Type B pancreatic cell (in vitro differentiated cells): ENCODE results near the gene BTF3L4. TPM values are rescaled to one million over a fixed set of nuclear protein-coding genes. Genes with fewer than 3 reads are reported as not detected.

Experiments
- DNase-seq: peaks from one replicate; pipeline ENCODE4 v3.0.0; 2021; ENCODE audit warnings: mixed read lengths; ENCODE audit not compliant: unreplicated experiment; ENCODE audit errors: extremely low spot score
- H3K27ac Mint-ChIP-seq: 2 replicates; pipeline ENCODE4 v1.8.0; 2021; ENCODE audit warnings: mild to moderate bottlenecking, mixed read lengths
- H3K27me3 Mint-ChIP-seq: 2 replicates; pipeline ENCODE4 v1.8.0; 2021; ENCODE audit warnings: mixed read lengths
- H3K36me3 Mint-ChIP-seq: 2 replicates; pipeline ENCODE4 v1.8.0; 2021; ENCODE audit warnings: mixed read lengths
- H3K4me1 Mint-ChIP-seq: one replicate; pipeline ENCODE4 v1.8.0; 2021; ENCODE audit warnings: mixed read lengths; ENCODE audit not compliant: unreplicated experiment
- H3K4me3 Mint-ChIP-seq: 2 replicates; pipeline ENCODE4 v1.8.0; 2021; ENCODE audit warnings: mild to moderate bottlenecking, mixed read lengths
- H3K9me3 Mint-ChIP-seq: 2 replicates; pipeline ENCODE4 v1.8.0; 2021; ENCODE audit warnings: mixed read lengths
- CTCF ChIP-seq: fragments of 200-600 bp; sonication (generic); conservative IDR thresholded peaks from 2 replicates; pipeline ENCODE4 v1.5.0; 2021; ENCODE audit warnings: antibody characterized with exemption, mild to moderate bottlenecking
- total RNA-seq: library from RNA; stranded (reverse); gene quantifications from 2 replicates; pipeline ENCODE4 v1.2.1, GENCODE V29; 2021; ENCODE audit warnings: low replicate concordance

Gene BTF3L4
- total RNA-seq, 1 donor from 2014 or later, result 73.4 TPM

- H3K27me3 Mint-ChIP-seq, result no peaks in the 10 kb centered on the region
- peaks cover 3% of the 10 kb centered on the region for H3K36me3 Mint-ChIP-seq
- peak; percentile 6 for DNase-seq
- H3K4me1 Mint-ChIP-seq, result peaks cover 5% of the 10 kb centered on the region
- no peak overlapping the region for H3K27ac Mint-ChIP-seq
- H3K4me3 Mint-ChIP-seq, result no peak overlapping the region
- H3K9me3 Mint-ChIP-seq, result no peaks in the 10 kb centered on the region
- no peak for TF ChIP-seq CTCF
Observed at GRCh38 chr1:52096216-52096615, 40.1 kb downstream of the BTF3L4 start.

- H3K4me3 Mint-ChIP-seq, result no peak overlapping the region
- H3K4me1 Mint-ChIP-seq, result peaks cover 8% of the 10 kb centered on the region
- no peak overlapping the region for H3K27ac Mint-ChIP-seq
- peak; percentile 8 for DNase-seq
- no peaks in the 10 kb centered on the region for H3K27me3 Mint-ChIP-seq
- no peaks in the 10 kb centered on the region for H3K36me3 Mint-ChIP-seq
- no peak for TF ChIP-seq CTCF
- no peaks in the 10 kb centered on the region for H3K9me3 Mint-ChIP-seq
Observed at GRCh38 chr1:52098139-52098871, 42.2 kb downstream of the BTF3L4 start.

- DNase-seq, result no peak
- H3K4me1 Mint-ChIP-seq, result peaks cover 8% of the 10 kb centered on the region
- no peaks in the 10 kb centered on the region for H3K27me3 Mint-ChIP-seq
- no peaks in the 10 kb centered on the region for H3K9me3 Mint-ChIP-seq
- no peak for TF ChIP-seq CTCF
- no peak overlapping the region for H3K27ac Mint-ChIP-seq
- no peak overlapping the region for H3K4me3 Mint-ChIP-seq
- no peaks in the 10 kb centered on the region for H3K36me3 Mint-ChIP-seq
Observed at GRCh38 chr1:52102336-52103013, 46.4 kb downstream of the BTF3L4 start.

- no peaks in the 10 kb centered on the region for H3K36me3 Mint-ChIP-seq
- no peak overlapping the region for H3K4me3 Mint-ChIP-seq
- no peak for TF ChIP-seq CTCF
- no peak for DNase-seq
- H3K4me1 Mint-ChIP-seq, result no peaks in the 10 kb centered on the region
- no peaks in the 10 kb centered on the region for H3K9me3 Mint-ChIP-seq
- no peak overlapping the region for H3K27ac Mint-ChIP-seq
- H3K27me3 Mint-ChIP-seq, result no peaks in the 10 kb centered on the region
Observed at GRCh38 chr1:52111492-52111891, 55.4 kb downstream of the BTF3L4 start.

- no peaks in the 10 kb centered on the region for H3K9me3 Mint-ChIP-seq
- no peak overlapping the region for H3K4me3 Mint-ChIP-seq
- H3K27ac Mint-ChIP-seq, result no peak overlapping the region
Observed at GRCh38 chr1:52112489-52112888, 56.4 kb downstream of the BTF3L4 start.

More at GRCh38 chr1:52112489-52112888, 56.4 kb downstream of the BTF3L4 start:
- TF ChIP-seq CTCF, result no peak
- H3K27me3 Mint-ChIP-seq, result no peaks in the 10 kb centered on the region
- H3K36me3 Mint-ChIP-seq, result no peaks in the 10 kb centered on the region
- no peak for DNase-seq
- H3K4me1 Mint-ChIP-seq, result peaks cover under 1% of the 10 kb centered on the region
